Nephron (organoid): Measurements from ENCODE around the gene NEDD4.

ENCODE experiments used
- H3K27ac Mint-ChIP-seq, 3 experiments: 2 replicates each; pipeline ENCODE4 v1.8.0; 2020; ENCODE audit warnings: mixed read lengths in 3 of 3, mild to moderate bottlenecking in 2 of 3, moderate library complexity in 1 of 3
- H3K27me3 Mint-ChIP-seq: 2 replicates; pipeline ENCODE4 v1.8.0; 2021; ENCODE audit warnings: low read depth, mild to moderate bottlenecking, moderate library complexity, mixed read lengths
- H3K36me3 Mint-ChIP-seq: 2 replicates; pipeline ENCODE4 v1.8.0; 2020; ENCODE audit warnings: low read depth, mixed read lengths
- H3K4me1 Mint-ChIP-seq: 2 replicates; pipeline ENCODE4 v1.8.0; 2020; ENCODE audit warnings: mixed read lengths
- H3K4me3 Mint-ChIP-seq, 3 experiments: 2 replicates each; pipeline ENCODE4 v1.8.0; 2020; ENCODE audit warnings: mild to moderate bottlenecking in 3 of 3, mixed read lengths in 3 of 3, moderate library complexity in 2 of 3
- H3K9me3 Mint-ChIP-seq: 2 replicates; pipeline ENCODE4 v1.8.0; 2020; ENCODE audit warnings: mixed read lengths
- TF ChIP-seq, protein P1 (sequence below), 3 experiments: fragments of 200-600 bp; sonication (generic); IDR thresholded peaks; one replicate each; pipeline ENCODE4 v1.5.0; 2021; ENCODE audit warnings: antibody characterized with exemption in 3 of 3; ENCODE audit not compliant: unreplicated experiment in 3 of 3

The NEDD4 gene

GRCh38 chr15:55914446-55914845, 79.0 kb downstream of the NEDD4 start:
- H3K4me3 Mint-ChIP-seq: peak overlapping the region in 1 of 3 experiments; percentile 8
- no peaks in the 10 kb centered on the region for H3K9me3 Mint-ChIP-seq
- H3K36me3 Mint-ChIP-seq: no peaks in the 10 kb centered on the region
- no peaks in the 10 kb centered on the region for H3K27me3 Mint-ChIP-seq
- peaks cover 21% of the 10 kb centered on the region for H3K4me1 Mint-ChIP-seq
- no peak overlapping the region for H3K27ac Mint-ChIP-seq
- TF ChIP-seq, protein P1, sequence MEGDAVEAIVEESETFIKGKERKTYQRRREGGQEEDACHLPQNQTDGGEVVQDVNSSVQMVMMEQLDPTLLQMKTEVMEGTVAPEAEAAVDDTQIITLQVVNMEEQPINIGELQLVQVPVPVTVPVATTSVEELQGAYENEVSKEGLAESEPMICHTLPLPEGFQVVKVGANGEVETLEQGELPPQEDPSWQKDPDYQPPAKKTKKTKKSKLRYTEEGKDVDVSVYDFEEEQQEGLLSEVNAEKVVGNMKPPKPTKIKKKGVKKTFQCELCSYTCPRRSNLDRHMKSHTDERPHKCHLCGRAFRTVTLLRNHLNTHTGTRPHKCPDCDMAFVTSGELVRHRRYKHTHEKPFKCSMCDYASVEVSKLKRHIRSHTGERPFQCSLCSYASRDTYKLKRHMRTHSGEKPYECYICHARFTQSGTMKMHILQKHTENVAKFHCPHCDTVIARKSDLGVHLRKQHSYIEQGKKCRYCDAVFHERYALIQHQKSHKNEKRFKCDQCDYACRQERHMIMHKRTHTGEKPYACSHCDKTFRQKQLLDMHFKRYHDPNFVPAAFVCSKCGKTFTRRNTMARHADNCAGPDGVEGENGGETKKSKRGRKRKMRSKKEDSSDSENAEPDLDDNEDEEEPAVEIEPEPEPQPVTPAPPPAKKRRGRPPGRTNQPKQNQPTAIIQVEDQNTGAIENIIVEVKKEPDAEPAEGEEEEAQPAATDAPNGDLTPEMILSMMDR (IDR thresholded peaks at IDR 0.05; ENCODE audit: unreplicated experiment in 3 of 3): no peak

- peaks cover 21% of the 10 kb centered on the region for H3K4me1 Mint-ChIP-seq
- H3K9me3 Mint-ChIP-seq: no peaks in the 10 kb centered on the region
Observed at GRCh38 chr15:55912982-55913381, 80.4 kb downstream of the NEDD4 start.

DNA sequence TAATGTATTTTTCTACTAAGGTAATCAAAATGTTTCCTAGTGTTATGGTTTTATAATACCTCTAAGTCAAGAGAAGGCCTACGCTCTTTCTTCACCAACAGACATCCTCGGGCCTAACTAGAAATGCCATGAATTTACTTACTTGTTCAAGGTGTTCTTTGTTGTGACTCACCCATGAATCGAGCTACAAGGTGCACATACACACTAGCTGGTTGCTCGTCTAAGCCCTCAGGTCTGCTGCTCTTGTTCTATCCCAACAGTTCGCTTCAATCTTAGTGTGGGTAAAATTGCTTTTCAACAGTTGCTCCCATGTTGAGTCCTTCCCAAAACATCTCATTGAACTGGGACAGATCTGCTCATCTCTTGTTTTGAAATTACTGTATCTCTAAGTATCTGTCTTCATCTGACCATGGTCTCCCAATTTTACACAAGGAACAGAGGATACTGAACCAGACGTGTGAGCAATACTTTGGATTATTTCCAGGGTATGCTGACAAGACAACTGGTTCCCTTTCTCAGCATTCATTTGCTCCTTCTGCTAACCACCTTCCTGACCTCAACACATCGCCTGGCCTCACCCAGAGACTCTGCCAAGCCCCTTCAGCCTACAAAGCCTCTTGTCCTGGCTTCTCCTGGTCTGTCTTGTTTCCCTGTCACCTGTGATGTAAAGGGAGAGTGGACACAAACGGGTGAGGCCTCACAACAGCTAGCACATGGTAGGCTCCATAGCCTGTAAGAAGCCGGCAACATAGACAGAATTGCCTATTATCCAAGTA, 84.2 kb downstream of the NEDD4 start:
- Mint-ChIP-seq H3K27ac (no peak overlapping the region), H3K9me3 (no peaks in the 10 kb centered on the region), H3K4me1 (no peaks in the 10 kb centered on the region), H3K36me3 (peaks cover 4% of the 10 kb centered on the region), H3K4me3 (no peak overlapping the region), H3K27me3 (no peaks in the 10 kb centered on the region)
- TF ChIP-seq, protein P1 (IDR thresholded peaks at IDR 0.05; ENCODE audit: unreplicated experiment in 3 of 3): no peak

More at GRCh38 chr15:55912982-55913381, 80.4 kb downstream of the NEDD4 start:
- Mint-ChIP-seq H3K4me3 (no peak overlapping the region), H3K27me3 (no peaks in the 10 kb centered on the region), H3K27ac (no peak overlapping the region), H3K36me3 (no peaks in the 10 kb centered on the region)
- TF ChIP-seq, protein P1 (IDR thresholded peaks at IDR 0.05; ENCODE audit: unreplicated experiment in 3 of 3): no peak

GRCh38 chr15:55907797-55908196, 85.6 kb downstream of the NEDD4 start:
- TF ChIP-seq, protein P1 (IDR thresholded peaks at IDR 0.05; ENCODE audit: unreplicated experiment in 3 of 3): no peak
- peaks cover 4% of the 10 kb centered on the region for H3K36me3 Mint-ChIP-seq
- H3K4me3 Mint-ChIP-seq: no peak overlapping the region
- no peak overlapping the region for H3K27ac Mint-ChIP-seq
- no peaks in the 10 kb centered on the region for H3K4me1 Mint-ChIP-seq
- H3K9me3 Mint-ChIP-seq: no peaks in the 10 kb centered on the region
- H3K27me3 Mint-ChIP-seq: no peaks in the 10 kb centered on the region

- H3K36me3 Mint-ChIP-seq: peaks cover 4% of the 10 kb centered on the region
- no peak overlapping the region for H3K27ac Mint-ChIP-seq
- H3K4me3 Mint-ChIP-seq: no peak overlapping the region
- H3K9me3 Mint-ChIP-seq: no peaks in the 10 kb centered on the region
- H3K4me1 Mint-ChIP-seq: peaks cover 1% of the 10 kb centered on the region
- TF ChIP-seq, protein P1 (IDR thresholded peaks at IDR 0.05; ENCODE audit: unreplicated experiment in 3 of 3): no peak
- no peaks in the 10 kb centered on the region for H3K27me3 Mint-ChIP-seq
Observed at GRCh38 chr15:55902981-55903380, 90.4 kb downstream of the NEDD4 start.

DNA sequence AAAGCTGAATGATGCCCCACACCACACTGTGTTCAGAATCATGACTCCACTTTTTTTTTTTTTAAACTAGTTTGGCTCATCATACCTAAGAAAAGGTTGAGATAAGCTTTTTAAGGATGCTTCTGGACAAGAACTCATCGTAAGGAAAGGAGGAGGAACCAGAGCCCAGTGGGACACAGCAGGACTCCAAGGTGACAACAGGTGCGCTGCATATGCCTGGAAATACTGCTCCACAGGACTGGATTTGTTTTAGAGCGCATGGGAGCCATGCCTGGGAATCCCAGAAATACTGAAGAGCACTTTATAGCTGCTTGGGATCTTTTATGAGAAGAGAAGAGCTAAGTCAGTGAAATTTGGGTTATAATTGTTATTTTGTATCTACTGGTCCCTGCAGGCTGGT, 93.4 kb downstream of the NEDD4 start:
- H3K4me1 Mint-ChIP-seq: peaks cover 12% of the 10 kb centered on the region
- no peaks in the 10 kb centered on the region for H3K9me3 Mint-ChIP-seq
- H3K27ac Mint-ChIP-seq: no peak overlapping the region
- H3K36me3 Mint-ChIP-seq: no peaks in the 10 kb centered on the region
- no peak overlapping the region for H3K4me3 Mint-ChIP-seq
- no peaks in the 10 kb centered on the region for H3K27me3 Mint-ChIP-seq
- TF ChIP-seq, protein P1 (IDR thresholded peaks at IDR 0.05; ENCODE audit: unreplicated experiment in 3 of 3): no peak
